ENCODE data around the gene BBOX1.

BBOX1 gene

DNA sequence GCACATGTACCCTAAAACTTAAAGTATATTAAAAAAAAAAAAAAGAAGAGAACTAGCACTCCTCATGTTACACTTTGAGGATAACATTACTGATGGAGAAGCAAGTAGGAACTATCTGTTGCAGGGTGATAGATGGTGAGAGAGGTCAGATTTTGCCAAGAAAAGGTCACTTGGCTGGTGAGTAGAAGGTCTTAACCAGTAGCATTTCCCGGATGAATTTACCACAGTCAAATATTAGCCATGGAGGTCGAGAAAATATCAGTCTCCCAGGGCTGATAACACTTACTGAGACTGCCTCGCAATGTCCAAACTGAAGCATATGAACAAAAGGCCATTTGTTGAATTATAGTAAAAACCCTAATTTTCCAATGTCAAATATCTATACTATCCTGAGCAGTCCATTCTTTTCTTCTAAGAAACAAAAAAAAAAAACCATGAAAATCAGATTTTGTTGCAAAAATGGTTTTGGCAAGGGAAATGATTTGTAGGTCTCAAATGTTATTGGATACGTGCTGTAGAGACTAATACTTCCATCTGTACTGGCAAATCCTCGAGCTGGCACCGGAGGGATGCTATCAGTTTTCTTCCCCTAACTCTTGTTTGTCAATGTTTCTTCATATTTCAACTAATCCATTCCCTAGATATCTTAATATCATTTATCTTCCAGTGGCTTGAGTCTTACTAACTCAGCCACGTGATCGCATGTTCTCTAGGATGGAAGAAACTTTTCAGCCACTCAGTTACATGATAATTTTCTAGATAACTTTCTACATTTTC is 14.5 kb upstream of the BBOX1 start:
- DNase-seq: no peak

DNA sequence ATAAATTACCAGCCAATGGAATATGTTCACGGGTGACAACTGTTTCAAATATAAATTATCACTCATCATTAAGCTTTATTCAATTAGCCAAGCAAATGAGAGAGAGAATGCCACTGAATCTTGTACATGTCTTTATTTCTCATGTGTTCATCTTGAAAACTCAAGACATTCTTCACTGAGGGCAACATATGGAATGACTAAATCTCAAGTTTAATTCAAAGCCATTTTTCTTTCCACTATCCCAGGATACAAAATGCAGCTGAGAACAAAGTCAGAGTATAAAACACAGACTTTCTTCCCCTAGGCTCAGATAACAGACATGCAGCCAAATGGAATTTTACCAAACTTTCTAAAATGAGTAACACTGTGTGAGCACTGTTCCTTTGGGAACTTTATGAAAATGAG is 12.1 kb upstream of the BBOX1 start:
- no peak for DNase-seq

DNA sequence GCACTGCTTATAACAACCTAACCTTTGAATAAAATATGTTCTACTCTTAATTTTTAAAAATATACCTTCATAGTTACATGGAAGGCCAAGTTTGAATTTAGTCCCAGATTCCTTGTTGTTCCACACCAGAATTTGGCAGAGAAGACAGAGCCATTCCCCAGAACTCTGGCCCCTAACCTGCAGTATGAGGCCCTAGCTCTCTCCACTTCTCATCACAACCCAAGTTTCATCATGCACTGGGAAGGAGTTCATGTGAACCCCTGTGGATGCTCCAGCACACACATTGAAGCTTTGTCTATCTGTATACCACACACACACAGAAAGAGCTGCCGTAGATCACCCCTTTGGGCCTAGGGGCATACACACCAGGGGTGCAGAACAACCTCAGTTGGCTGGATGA is 10.6 kb upstream of the BBOX1 start:
- DNase-seq: no peak

DNA sequence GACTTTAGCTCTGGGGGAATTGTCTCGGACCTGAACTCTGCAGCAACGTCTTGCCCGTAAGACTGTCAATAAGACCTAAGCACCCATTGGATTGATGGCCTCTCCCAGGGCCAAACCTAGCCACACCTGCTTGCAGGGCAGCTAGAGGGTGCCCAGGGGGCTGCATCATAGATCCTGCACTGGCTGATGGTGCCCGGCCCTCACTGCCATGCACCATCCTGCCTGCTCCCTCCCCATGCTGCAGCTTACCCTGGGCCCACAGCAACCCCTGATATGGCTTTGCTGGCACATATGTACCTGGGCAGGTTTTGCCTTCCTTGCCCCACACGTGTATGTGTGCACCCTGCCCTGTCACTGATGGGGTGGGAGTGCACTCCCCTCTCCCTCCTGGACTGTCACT is 8.9 kb upstream of the BBOX1 start:
- no peak for DNase-seq

DNA sequence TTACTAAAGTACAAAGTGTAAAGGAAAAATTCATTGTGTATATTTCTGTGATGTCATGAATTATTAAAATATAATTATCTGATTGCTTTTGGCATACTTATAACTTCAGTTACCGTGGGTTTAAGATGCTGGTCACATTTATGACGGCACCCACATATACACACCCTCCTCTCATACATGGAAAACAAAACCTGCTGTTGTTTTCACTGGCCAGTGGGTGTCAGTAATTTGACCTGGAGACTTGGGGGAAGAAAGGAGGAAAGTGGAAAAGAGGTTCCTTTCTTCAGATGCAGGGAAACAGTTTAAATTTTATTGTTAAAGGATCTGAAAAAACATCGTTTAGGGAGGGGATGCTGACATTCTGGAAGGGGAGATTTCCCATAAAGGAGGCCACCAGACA is 742 bp upstream of the BBOX1 start:
- no peak for DNase-seq

- DNase-seq: no peak
Measured at GRCh38 chr11:27041141-27041899, 705 bp downstream of the BBOX1 start.

DNA sequence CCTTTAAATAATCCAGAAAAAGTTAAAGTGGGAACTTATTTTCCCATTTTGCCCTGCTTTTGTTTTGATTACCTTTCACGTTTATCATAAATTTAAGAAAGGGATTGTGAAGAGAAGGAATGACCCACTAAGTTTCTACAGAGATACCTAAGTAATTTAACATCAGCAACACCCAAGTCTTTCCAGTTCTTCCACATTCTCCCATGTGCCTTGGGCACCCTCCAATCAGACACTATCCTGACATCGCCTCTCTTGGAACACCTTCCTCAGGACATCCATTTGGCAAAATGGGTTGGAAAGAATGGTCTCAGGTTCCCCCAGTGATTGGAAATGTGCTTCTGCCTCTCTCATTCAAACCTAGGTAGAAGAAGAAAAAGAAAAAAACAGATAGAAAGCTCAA is 6.3 kb downstream of the BBOX1 start:
- DNase-seq: no peak

DNA sequence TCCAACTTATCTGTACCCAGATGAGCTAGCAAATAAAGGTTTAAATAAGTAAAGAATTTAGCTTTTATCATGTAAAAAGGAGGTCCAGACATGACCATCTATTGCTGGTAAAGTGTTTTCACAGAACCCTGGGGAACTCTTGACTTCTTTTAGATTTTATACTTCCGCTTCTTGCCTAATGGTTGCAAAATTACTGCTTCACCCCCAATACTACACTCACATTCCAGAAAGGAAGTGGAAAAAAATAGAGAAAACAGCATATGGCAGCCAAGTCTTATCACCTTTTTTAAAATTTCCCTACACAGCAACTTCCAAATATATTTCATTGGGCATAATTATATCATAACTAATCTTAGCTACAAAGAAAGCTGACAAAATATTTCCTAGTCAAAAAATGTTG is 12.1 kb downstream of the BBOX1 start:
- no peak for DNase-seq

GRCh38 chr11:27055065-27055682 is 14.6 kb downstream of the BBOX1 start:
- DNase-seq: no peak

DNA sequence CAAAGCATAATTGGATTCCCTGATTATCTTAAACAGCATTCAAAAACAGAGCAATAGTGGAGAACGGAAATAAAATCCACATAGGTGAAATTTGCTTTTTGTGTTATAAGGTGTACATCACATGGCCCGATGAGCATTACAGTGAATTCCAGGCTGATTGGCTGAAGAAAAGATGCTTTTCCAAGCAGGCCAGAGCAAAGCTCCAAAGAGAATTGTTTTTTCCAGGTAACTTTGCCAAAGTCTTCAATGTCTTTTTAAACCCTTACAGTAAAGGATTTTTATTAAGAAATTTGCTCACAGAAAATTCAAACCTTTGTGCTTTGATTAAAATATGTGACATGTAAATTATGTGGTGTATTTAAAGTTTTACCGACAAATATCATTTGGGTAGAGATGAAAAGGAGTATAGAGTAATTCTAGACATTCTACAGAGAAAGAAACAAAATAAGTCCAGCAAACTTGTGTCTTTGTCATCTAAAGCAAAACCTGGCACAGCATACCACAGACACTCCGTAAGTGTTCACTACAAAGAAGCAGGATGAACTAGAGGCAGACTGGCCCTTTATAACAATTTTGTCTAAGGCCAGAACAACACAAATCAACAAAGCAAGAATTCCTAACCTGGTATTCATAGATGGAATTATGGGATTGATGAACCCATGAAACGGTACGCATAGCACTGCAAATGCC is 16.6 kb downstream of the BBOX1 start:
- DNase-seq: no peak

DNA sequence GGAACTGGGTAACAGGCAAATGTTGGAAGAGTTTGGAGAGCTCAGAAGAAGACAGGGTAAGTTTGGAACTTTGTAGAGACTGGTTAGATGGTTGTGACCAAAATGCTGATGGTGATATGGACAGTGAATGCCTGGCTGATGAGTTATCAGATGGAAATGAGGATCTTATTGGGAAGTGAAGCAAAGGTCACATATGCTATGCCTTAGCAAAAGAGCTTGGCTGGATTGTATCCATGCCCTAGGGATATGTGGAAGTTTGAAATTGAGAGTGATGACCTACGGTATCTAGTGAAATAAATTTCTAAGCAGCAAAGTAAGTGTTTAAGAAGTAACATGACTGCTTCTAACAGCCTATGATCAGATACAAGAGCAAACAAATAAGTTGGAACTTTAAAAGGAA is 17.8 kb downstream of the BBOX1 start:
- no peak for DNase-seq

DNA sequence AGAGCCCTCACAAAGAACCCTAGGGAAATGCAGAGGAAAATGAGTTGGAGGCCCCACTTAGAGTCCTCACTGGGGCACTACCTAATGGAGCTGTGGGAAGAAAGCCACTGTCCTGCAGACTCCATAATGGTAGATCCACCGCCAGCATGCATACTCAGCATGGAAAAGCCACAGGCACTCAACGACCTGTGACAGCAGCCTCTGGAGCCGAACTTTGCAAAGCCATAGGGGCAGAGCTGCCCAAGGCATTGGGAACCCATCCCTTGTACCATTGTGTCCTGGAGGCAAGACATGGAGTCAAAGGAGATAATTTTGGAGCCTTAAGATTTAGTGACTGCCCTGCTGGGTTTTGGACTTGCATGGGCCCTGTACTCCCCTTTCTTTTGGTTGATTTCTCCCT is 18.8 kb downstream of the BBOX1 start:
- no peak for DNase-seq

DNA sequence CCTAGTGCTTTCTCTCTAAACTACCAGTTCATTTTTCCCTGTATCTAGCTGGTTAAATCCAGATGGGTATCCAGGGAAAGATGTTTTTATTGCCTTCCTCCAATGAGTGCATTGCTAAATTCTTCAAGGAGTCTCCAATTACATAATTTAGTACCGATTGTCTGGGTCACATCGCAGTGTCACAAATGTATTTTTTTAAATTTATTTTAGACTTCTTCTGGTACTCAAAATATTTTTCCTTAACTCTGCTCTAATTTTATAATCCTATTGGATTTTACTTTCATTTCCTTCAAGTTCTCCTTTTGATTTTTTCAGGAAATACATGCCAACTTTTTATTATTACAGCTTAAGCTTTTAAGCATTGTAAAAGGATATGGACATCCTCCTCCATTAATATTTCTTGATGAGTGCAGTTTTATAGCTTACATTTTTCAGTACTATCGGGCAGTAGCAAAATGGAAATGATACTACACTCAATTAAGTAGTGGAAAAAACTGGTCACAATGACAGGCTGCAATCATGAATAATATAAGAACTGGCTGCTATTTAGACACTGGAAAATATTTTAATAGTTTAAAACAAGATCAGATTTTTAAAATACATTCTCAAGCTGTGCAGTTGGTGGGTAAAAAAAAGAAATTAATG is 20.3 kb downstream of the BBOX1 start:
- DNase-seq: no peak

- no peak for DNase-seq
Measured at GRCh38 chr11:27061461-27061821, 20.8 kb downstream of the BBOX1 start.

- no peak for DNase-seq
Measured at GRCh38 chr11:27064086-27064485, 23.5 kb downstream of the BBOX1 start.

DNA sequence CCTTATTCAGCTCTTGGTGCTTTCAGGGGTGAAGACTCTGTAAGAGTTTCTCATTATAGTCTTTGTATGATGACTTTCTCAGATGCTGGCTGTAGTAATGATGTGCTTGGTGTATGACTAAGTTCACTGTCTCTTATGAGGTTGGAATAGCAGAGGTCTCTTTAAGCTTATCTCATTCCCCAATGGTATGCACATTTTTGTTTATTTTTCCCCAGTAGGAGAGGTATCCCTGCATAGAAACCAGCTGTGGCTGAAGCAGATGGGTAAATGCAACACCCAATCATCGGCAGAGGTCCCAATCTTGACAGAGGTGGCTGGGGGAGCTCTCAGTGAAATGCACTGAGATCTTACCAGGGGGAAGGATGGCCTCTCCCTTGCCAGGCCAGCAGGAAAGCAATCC is 34.6 kb downstream of the BBOX1 start:
- DNase-seq: no peak

DNA sequence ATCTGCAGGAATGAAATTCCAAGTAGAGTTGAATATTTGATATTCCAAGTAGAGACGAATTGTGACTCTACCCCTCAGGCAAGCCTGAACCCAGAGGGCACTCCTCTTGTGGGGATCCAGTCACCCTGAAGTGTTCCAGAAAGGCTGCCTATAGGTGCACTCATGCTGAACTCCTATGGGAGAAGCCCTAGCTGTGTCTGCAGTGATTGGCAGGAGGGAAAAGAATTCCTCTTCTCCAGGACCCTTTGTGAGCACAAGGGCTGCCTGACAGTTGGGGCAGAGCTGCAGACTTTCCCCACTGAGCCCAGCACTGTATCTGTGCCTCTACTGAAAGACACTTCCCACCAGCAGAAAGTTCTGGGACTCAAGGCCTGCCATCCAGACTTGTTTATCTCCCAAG is 35.0 kb downstream of the BBOX1 start:
- DNase-seq: no peak

- no peak for DNase-seq
Measured at GRCh38 chr11:27076121-27076589, 35.5 kb downstream of the BBOX1 start.

- DNase-seq: no peak
Measured at GRCh38 chr11:27081056-27081455, 40.4 kb downstream of the BBOX1 start.

DNA sequence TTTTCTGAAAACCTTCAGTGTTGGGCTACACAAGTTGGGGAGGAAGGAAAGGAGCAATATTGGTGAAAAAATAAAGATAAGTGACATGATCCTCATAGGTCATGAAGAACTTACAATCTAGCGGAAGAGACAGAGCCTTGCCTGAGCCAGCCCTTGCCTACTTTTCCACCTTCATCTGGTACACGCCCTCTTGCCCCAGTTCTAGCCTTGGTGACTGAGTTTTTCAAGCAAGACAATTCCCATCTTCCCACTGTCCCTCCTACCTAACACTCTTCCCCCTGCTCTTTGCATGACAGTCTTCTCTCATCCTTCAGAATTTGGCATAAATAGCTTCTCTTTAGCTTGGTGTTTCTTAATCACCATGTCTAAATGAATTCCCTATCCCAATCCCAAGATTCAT is 42.6 kb downstream of the BBOX1 start:
- DNase-seq: no peak

DNA sequence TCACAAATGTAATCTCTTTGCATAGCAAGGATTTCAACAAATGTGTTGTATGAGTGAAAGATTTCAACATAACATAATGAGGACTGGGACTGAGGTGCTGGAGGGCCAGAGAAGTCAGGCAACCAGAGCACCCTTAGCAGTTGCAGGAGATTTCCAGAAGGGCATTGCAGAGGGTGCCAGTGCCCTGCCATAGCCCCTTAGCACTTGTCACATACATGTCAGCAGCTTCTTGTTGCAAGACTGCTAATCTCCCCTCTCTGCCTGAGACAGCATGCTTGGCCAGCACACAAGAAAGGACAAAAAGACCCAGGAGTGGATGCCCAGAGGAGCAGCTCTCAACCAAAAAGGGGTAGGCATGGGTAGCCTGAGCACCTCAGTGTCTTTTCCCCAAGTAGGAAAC is 43.2 kb downstream of the BBOX1 start:
- DNase-seq: no peak

GRCh38 chr11:27084518-27084917 is 43.9 kb downstream of the BBOX1 start:
- no peak for DNase-seq

- DNase-seq: no peak
Measured at GRCh38 chr11:27085111-27085510, 44.5 kb downstream of the BBOX1 start.
